Cardiac ventricle fibroblast (primary cell): ENCODE results near the gene RPL22. TPM values are rescaled to one million over a fixed set of nuclear protein-coding genes. Genes with fewer than 3 reads are reported as not detected.

Experiments used
- total RNA-seq: library from RNA; depleted of rRNA; stranded (reverse); fragments of >200 nt; gene quantifications from 2 replicates; pipeline ENCODE4 v1.2.3, GENCODE V29; 2015

The RPL22 gene
- 184 and 211 TPM in 2 replicates for total RNA-seq

DNA sequence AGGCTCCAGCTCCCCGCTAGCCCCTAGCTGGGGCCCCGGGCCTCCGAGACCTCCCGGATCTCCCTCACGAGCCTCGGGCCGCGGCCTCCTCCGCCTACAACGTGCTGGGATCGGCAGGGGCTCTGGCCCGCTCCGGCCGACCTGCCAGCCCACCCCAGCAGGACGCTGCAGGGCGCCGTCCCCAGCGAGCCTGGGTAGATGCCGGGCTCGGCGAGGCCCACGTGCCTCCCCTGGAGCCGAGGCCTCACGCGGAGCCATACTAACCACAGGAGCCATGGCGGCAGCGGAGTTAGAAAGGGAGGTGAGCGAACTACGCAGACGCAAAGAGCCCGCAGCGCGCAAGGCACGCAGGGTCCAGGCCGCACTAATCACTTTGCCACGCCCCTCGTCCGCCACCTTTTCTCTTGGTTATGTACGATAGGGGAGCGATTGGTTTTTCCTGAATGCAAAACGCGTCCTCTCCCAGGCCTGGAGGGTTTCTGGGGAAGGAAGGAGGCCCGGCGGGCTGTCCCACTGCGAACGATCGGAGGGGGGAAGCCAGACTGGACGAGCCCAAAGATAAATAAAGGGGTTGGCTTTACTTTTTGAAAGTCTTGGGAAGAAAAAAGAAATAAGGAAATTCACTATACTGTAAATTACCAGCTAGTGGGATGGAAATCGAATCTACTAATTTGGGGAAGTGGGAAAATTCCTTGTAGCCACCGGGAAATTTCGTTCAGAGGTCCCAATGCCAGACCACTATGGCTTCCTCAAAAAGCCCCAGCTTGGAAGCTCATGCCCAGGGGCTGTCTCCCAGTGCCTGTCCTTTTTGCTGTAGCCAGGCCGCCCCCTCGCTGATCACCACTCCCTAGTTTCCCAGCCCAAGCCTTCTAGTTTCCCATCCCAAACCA is at the start of gene RPL22:
TSS of gene RPL22 (minus strand) at position 298 of the 890 bp plus-strand sequence. CDS start at position 276, 22 bp downstream.

GRCh38 chr1:6243993-6244392 is 44.6 kb upstream of the RPL22 start, which contains the start of gene HES3:
TSS of gene HES3 (plus strand) at chr1:6244179. CDS start at chr1:6244366, 187 bp downstream.

GRCh38 chr1:6205849-6206519 is 6.6 kb upstream of the RPL22 start, which contains the start of gene RNF207:
TSS of gene RNF207 (plus strand) at chr1:6206119. CDS start at chr1:6206536, 417 bp downstream.

DNA sequence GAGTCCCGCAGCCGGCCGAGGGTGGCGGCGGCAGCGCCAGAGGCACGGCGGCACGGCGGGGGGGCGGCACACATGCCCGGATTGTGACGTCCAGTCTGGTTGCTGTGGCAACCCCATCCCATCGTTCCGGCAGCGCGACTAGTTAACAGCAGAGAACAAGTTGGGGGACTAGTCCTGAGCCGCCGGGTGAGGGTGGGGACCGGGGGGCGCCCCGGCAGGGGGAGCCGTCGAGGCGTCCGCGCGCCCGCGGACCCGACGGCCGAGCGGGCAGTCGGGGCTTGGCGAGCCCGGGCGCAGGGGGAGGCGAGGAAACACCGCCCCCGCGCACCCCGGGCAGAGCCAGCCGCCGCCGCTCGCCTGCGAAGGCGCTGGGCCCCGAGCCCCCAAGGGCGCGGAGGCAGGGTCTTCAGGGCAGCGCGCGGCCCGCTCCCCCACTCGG is 19.1 kb downstream of the RPL22 start, which contains the start of gene CHD5:
TSS of gene CHD5 (minus strand) at position 54 of the 439 bp plus-strand sequence. CDS start 298 bp downstream, outside the sequence.

Other genes with a start within 250 kb of the RPL22 start
- gene NPHP4, start 207.2 kb downstream of the RPL22 start, total RNA-seq = 9.7 and 12.0 TPM in 2 replicates
- 3.8 and 5.9 TPM in 2 replicates for gene KCNAB2, start 153.7 kb downstream of the RPL22 start, total RNA-seq
- 0.44 and 5.3 TPM in 2 replicates for gene CHD5, start 19.3 kb downstream of the RPL22 start, total RNA-seq
- 1.4 and 1.8 TPM in 2 replicates for gene RNF207, start 6.5 kb upstream of the RPL22 start, total RNA-seq
- gene ICMT, start 36.4 kb upstream of the RPL22 start, total RNA-seq = 40.4 and 48.2 TPM in 2 replicates
- not detected in 2 replicates for gene HES3, start 44.6 kb upstream of the RPL22 start, total RNA-seq
- 13.0 and 14.0 TPM in 2 replicates for gene GPR153, start 61.5 kb upstream of the RPL22 start, total RNA-seq
- 7.2 and 8.6 TPM in 2 replicates for gene ACOT7, start 194.2 kb upstream of the RPL22 start, total RNA-seq
- 0.19 TPM in 1 of 2 replicates, not detected in the other for gene HES2, start 220.3 kb upstream of the RPL22 start, total RNA-seq
- 0.12 TPM in 1 of 2 replicates, not detected in the other for gene ESPN, start 225.2 kb upstream of the RPL22 start, total RNA-seq